Caco-2 (cell line): ENCODE measurements around the gene ST6GALNAC3. TPM values are rescaled to one million over a fixed set of nuclear protein-coding genes. Genes with fewer than 3 reads are reported as not detected.
"Not testable (repeated sequence)": the region's sequence is repeated elsewhere in the genome, so short reads cannot be mapped to it uniquely, and the experiment has no call there.

Experiments
- BruUV-seq: library from RNA; stranded (reverse); fragments of 400-500 nt; replicated peaks from 2 replicates; lab custom pipeline; 2021; lab: Mats Ljungman, UMichigan
- CTCF ChIA-PET: fragments of 300-600 bp; sonication (Branson Sonifier 250); formaldehyde crosslinking; loops from one replicate; lab custom pipeline; 2022; ENCODE audit warnings: antibody characterized with exemption; lab: Charles Lee
- POLR2A ChIA-PET: fragments of 300-600 bp; sonication (Branson Sonifier 250); formaldehyde crosslinking; loops from one replicate; lab custom pipeline; 2022; ENCODE audit warnings: antibody characterized with exemption; lab: Charles Lee
- DNase-seq, 2 experiments: peaks; one replicate each; pipeline versions ENCODE4 v3.0.0 to v3.0.0-alpha.2; 2020 to 2022
- H3K27me3 ChIP-seq: replicated peaks from 2 replicates; pipeline ENCODE4 v1.6.0; 2011; ENCODE audit warnings: low read length; ENCODE audit not compliant: control insufficient read depth, insufficient read depth
- H3K36me3 ChIP-seq: 2 replicates; pipeline ENCODE4 v1.5.1; 2011; ENCODE audit warnings: low read length; ENCODE audit not compliant: control insufficient read depth, insufficient read depth
- H3K4me1 ChIP-seq: fragments of 250-450 bp; sonication (Bioruptor Pico); 2 replicates; pipeline ENCODE4 v1.5.1; 2020; ENCODE audit warnings: mild to moderate bottlenecking
- H3K4me3 ChIP-seq: 2 replicates; pipeline ENCODE4 v1.5.1; 2011; ENCODE audit warnings: low read depth, mild to moderate bottlenecking, control low read depth, low read length
- H3K9me3 ChIP-seq: fragments of 250-450 bp; sonication (Bioruptor Pico); 2 replicates; pipeline ENCODE4 v1.5.1; 2020; ENCODE audit warnings: mild to moderate bottlenecking, moderate library complexity
- H3K27ac Mint-ChIP-seq: one replicate; pipeline ENCODE4 v1.8.0; 2022; ENCODE audit warnings: mixed read lengths; ENCODE audit not compliant: unreplicated experiment
- H3K27me3 Mint-ChIP-seq: one replicate; pipeline ENCODE4 v1.8.0; 2022; ENCODE audit warnings: mixed read lengths; ENCODE audit not compliant: insufficient read depth, unreplicated experiment
- H3K36me3 Mint-ChIP-seq: one replicate; pipeline ENCODE4 v1.8.0; 2022; ENCODE audit warnings: mild to moderate bottlenecking, mixed read lengths; ENCODE audit not compliant: insufficient read depth, unreplicated experiment
- H3K4me1 Mint-ChIP-seq: one replicate; pipeline ENCODE4 v1.8.0; 2022; ENCODE audit warnings: low read depth, mixed read lengths; ENCODE audit not compliant: unreplicated experiment
- H3K4me3 Mint-ChIP-seq: one replicate; pipeline ENCODE4 v1.8.0; 2022; ENCODE audit warnings: mild to moderate bottlenecking, moderate library complexity, mixed read lengths; ENCODE audit not compliant: unreplicated experiment
- H3K9me3 Mint-ChIP-seq: one replicate; pipeline ENCODE4 v1.8.0; 2022; ENCODE audit warnings: mixed read lengths; ENCODE audit not compliant: unreplicated experiment
- intact Hi-C: fragments of 100-400 bp; cut with micrococcal nuclease; formaldehyde crosslinking; loops from one replicate; pipeline ENCODE4 v1.10.0; 2022; ENCODE audit not compliant: unreplicated experiment
- total RNA-seq: library from RNA; stranded (reverse); gene quantifications from 2 replicates; pipeline ENCODE4 v1.2.3, GENCODE V29; 2022
- TF ChIP-seq, protein P1 (sequence below), 2 experiments: fragments of 200-600 bp in 1 of 2; IDR thresholded peaks; 1 replicate in 1 of 2; 2 replicates in 1 of 2; pipeline versions ENCODE4 v1.5.1 to v1.8.0; 2011 to 2022; ENCODE audit warnings: antibody characterized with exemption in 1 of 2, control low read depth in 1 of 2, inconsistent platforms in 1 of 2, low read depth in 1 of 2, low read length in 1 of 2, mild to moderate bottlenecking in 1 of 2, moderate library complexity in 1 of 2; ENCODE audit not compliant: insufficient read depth in 1 of 2, severe bottlenecking in 1 of 2, unreplicated experiment in 1 of 2

The ST6GALNAC3 gene
- total RNA-seq, 1 experiment from 2014 or later = 16.0 TPM

DNA sequence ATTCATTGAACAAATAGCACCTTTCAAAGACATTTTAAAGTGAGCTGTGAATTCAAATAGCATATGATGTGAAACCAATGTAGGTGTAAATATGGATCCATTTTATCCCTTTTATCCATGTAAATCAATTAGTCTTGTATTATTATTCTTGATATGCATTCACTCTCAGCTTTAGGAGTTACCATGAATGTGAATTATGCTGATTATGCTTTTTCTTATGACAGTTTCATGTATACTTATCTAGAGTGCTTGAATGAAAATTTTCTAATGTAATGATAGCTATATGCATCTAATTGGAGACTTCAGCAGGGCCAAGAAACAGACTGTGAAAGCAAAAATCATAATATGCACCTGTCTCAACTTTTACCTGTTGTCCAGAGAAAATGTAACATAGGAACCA lies 566.2 kb downstream of the ST6GALNAC3 start:
- Histone ChIP-seq H3K9me3 (no peaks in the 10 kb centered on the region), H3K4me1 (no peaks in the 10 kb centered on the region), H3K4me3 (no peak overlapping the region), H3K36me3 (no peaks in the 10 kb centered on the region), H3K27me3 (no peaks in the 10 kb centered on the region)
- BruUV-seq = no TSS peak
- ChIA-PET CTCF (no interaction called here), POLR2A (no interaction called here)
- Mint-ChIP-seq H3K4me3 (no peak overlapping the region), H3K27me3 (no peaks in the 10 kb centered on the region), H3K9me3 (no peaks in the 10 kb centered on the region), H3K4me1 (no peaks in the 10 kb centered on the region), H3K27ac (no peak overlapping the region), H3K36me3 (no peaks in the 10 kb centered on the region)
- no peak for DNase-seq
- TF ChIP-seq, protein P1, sequence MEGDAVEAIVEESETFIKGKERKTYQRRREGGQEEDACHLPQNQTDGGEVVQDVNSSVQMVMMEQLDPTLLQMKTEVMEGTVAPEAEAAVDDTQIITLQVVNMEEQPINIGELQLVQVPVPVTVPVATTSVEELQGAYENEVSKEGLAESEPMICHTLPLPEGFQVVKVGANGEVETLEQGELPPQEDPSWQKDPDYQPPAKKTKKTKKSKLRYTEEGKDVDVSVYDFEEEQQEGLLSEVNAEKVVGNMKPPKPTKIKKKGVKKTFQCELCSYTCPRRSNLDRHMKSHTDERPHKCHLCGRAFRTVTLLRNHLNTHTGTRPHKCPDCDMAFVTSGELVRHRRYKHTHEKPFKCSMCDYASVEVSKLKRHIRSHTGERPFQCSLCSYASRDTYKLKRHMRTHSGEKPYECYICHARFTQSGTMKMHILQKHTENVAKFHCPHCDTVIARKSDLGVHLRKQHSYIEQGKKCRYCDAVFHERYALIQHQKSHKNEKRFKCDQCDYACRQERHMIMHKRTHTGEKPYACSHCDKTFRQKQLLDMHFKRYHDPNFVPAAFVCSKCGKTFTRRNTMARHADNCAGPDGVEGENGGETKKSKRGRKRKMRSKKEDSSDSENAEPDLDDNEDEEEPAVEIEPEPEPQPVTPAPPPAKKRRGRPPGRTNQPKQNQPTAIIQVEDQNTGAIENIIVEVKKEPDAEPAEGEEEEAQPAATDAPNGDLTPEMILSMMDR (IDR thresholded peaks at IDR 0.05; ENCODE audit: insufficient read depth in 1 of 2, low read depth in 1 of 2, low read length in 1 of 2, severe bottlenecking in 1 of 2, unreplicated experiment in 1 of 2) = no peak
- intact Hi-C loops = no loop called here

DNA sequence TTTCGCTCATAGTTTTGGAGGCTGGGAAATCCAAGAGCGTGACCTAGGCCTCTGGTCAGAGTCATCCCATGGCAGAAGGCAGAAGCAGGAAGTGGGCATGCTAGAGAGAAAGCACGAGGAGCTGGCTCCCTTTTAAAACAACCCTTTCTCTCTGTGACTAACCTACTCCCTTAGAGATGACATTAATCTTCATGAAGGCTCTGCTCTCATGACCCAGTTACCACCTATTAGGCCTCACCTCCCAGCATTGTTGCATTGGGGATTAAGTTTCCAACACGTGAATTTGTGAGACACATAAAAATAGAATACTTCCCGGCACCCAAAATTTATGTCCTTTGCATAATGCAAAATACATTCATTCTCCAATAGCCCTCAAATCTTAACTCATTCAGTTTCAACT lies 569.6 kb downstream of the ST6GALNAC3 start:
- TF ChIP-seq, protein P1 (IDR thresholded peaks at IDR 0.05; ENCODE audit: insufficient read depth in 1 of 2, low read depth in 1 of 2, low read length in 1 of 2, severe bottlenecking in 1 of 2, unreplicated experiment in 1 of 2) = no peak
- intact Hi-C loops = no loop called here
- Histone ChIP-seq H3K27me3 (no peaks in the 10 kb centered on the region), H3K4me3 (no peak overlapping the region), H3K9me3 (no peaks in the 10 kb centered on the region), H3K36me3 (no peaks in the 10 kb centered on the region), H3K4me1 (no peaks in the 10 kb centered on the region)
- ChIA-PET CTCF (no interaction called here), POLR2A (no interaction called here)
- H3K27ac Mint-ChIP-seq = no peak overlapping the region
- no peak overlapping the region for H3K4me3 Mint-ChIP-seq
- no peaks in the 10 kb centered on the region for H3K36me3 Mint-ChIP-seq
- no peaks in the 10 kb centered on the region for H3K4me1 Mint-ChIP-seq
- no peaks in the 10 kb centered on the region for H3K9me3 Mint-ChIP-seq
- no TSS peak for BruUV-seq
- no peaks in the 10 kb centered on the region for H3K27me3 Mint-ChIP-seq
- DNase-seq = no peak

GRCh38 chr1:76652860-76653259 lies 578.3 kb downstream of the ST6GALNAC3 start:
- peaks cover 16% of the 10 kb centered on the region for H3K9me3 Mint-ChIP-seq
- H3K4me1 Mint-ChIP-seq, DNase-seq, H3K9me3 ChIP-seq, H3K27me3 ChIP-seq, H3K4me3 ChIP-seq, POLR2A ChIA-PET, intact Hi-C loops, H3K4me3 Mint-ChIP-seq, H3K36me3 ChIP-seq, H3K36me3 Mint-ChIP-seq, H3K27me3 Mint-ChIP-seq, BruUV-seq, CTCF ChIA-PET, H3K4me1 ChIP-seq, H3K27ac Mint-ChIP-seq: not testable (repeated sequence)

- Histone ChIP-seq H3K9me3 (no peaks in the 10 kb centered on the region), H3K4me1 (no peaks in the 10 kb centered on the region), H3K36me3 (no peaks in the 10 kb centered on the region), H3K4me3 (no peak overlapping the region), H3K27me3 (no peaks in the 10 kb centered on the region)
- Mint-ChIP-seq H3K4me3 (no peak overlapping the region), H3K4me1 (no peaks in the 10 kb centered on the region), H3K27ac (no peak overlapping the region), H3K9me3 (peaks cover 11% of the 10 kb centered on the region), H3K36me3 (no peaks in the 10 kb centered on the region), H3K27me3 (no peaks in the 10 kb centered on the region)
- POLR2A ChIA-PET = no interaction called here
- TF ChIP-seq, protein P1 (IDR thresholded peaks at IDR 0.05; ENCODE audit: insufficient read depth in 1 of 2, low read depth in 1 of 2, low read length in 1 of 2, severe bottlenecking in 1 of 2, unreplicated experiment in 1 of 2) = no peak
- CTCF ChIA-PET = no interaction called here
- intact Hi-C loops = no loop called here
- no TSS peak for BruUV-seq
- no peak for DNase-seq
Observed at GRCh38 chr1:76657623-76658022, 583.1 kb downstream of the ST6GALNAC3 start.
